ENCODE data around the gene IGLL5.

- TF ChIP-seq EP300 (IDR thresholded peaks at IDR 0.05): no peak
- no peak for TF ChIP-seq CTCF (IDR thresholded peaks at IDR 0.05)
- TF ChIP-seq POLR2A (IDR thresholded peaks at IDR 0.05): no peak
These were observed 42.5 kb downstream of the IGLL5 start for GRCh38 chr22:22930222-22930497.

Measured in stomach (tissue), 4 donors.